ENCODE measurements around the gene TNFSF15.
A peak's percentile ranks its signal among the peaks of the same experiment; 100 is the strongest.

Gene TNFSF15

DNA sequence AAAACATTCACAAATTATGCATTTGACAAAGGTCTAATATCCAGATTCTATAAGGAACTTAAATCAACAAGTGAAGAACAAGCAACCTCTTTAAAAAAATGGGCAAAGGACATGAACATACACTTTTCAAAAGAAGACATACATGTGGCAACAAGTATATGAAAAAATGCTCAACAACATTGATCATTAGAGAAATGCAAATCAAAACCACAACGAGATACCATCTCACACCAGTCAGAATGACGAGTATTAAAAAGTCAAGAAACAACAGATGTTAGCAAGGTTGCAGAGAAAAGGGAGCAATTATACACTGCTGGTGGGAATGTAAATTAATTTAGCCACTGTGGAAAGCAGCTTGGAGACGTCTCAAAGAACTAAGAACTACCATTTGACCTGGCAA lies 38.9 kb upstream of the TNFSF15 start:
- no peak for DNase-seq (ENCODE audit: insufficient read length)
- TF ChIP-seq TAF1 (IDR thresholded peaks at IDR 0.05; ENCODE audit: borderline replicate concordance, low read depth, low read length) (no peak), POLR2AphosphoS5 (IDR thresholded peaks at IDR 0.05; ENCODE audit: low read depth, low read length) (no peak), POLR2A (IDR thresholded peaks at IDR 0.05; ENCODE audit: low read depth, low read length) (no peak)
- FAIRE-seq = peak; percentile 27

DNA sequence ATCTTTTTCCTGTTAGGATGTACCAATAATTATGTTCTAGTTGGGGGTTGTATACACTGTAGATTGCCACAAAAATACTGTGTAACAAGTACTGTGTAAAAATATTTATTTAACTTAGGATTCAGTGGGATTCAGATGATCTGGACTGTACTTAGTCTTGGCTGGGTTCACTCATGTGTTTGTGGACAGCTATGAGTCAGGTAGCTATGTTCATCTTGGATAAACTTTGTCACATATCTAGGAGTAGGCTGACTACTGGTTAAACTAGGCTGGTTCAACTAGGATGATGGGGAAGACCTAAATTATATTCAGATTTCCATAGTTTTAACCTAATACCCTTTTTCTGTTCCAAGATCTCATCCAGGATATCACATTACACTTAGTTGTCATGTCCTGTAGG lies 32.1 kb upstream of the TNFSF15 start:
- TF ChIP-seq POLR2AphosphoS5 (IDR thresholded peaks at IDR 0.05; ENCODE audit: low read depth, low read length) (no peak), POLR2A (IDR thresholded peaks at IDR 0.05; ENCODE audit: low read depth, low read length) (no peak), TAF1 (IDR thresholded peaks at IDR 0.05; ENCODE audit: borderline replicate concordance, low read depth, low read length) (no peak)
- FAIRE-seq (no peak), DNase-seq (ENCODE audit: insufficient read length) (no peak)

GRCh38 chr9:114836769-114837168 lies 30.9 kb upstream of the TNFSF15 start:
- FAIRE-seq (no peak), DNase-seq (ENCODE audit: insufficient read length) (no peak)
- no peak for TF ChIP-seq TAF1 (IDR thresholded peaks at IDR 0.05; ENCODE audit: borderline replicate concordance, low read depth, low read length)
- no peak for TF ChIP-seq POLR2A (IDR thresholded peaks at IDR 0.05; ENCODE audit: low read depth, low read length)
- TF ChIP-seq POLR2AphosphoS5 (IDR thresholded peaks at IDR 0.05; ENCODE audit: low read depth, low read length) = no peak

GRCh38 chr9:114834386-114834785 lies 28.5 kb upstream of the TNFSF15 start:
- FAIRE-seq = no peak
- TF ChIP-seq TAF1 (IDR thresholded peaks at IDR 0.05; ENCODE audit: borderline replicate concordance, low read depth, low read length) (no peak), POLR2AphosphoS5 (IDR thresholded peaks at IDR 0.05; ENCODE audit: low read depth, low read length) (no peak), POLR2A (IDR thresholded peaks at IDR 0.05; ENCODE audit: low read depth, low read length) (no peak)
- no peak for DNase-seq (ENCODE audit: insufficient read length)

- FAIRE-seq (no peak), DNase-seq (ENCODE audit: insufficient read length) (no peak)
- TF ChIP-seq POLR2A (IDR thresholded peaks at IDR 0.05; ENCODE audit: low read depth, low read length) (no peak), TAF1 (IDR thresholded peaks at IDR 0.05; ENCODE audit: borderline replicate concordance, low read depth, low read length) (no peak), POLR2AphosphoS5 (IDR thresholded peaks at IDR 0.05; ENCODE audit: low read depth, low read length) (no peak)
These were observed 24.7 kb upstream of the TNFSF15 start for GRCh38 chr9:114830546-114830945.

GRCh38 chr9:114829574-114830440 lies 24.0 kb upstream of the TNFSF15 start:
- TF ChIP-seq POLR2AphosphoS5 (IDR thresholded peaks at IDR 0.05; ENCODE audit: low read depth, low read length) (no peak), TAF1 (IDR thresholded peaks at IDR 0.05; ENCODE audit: borderline replicate concordance, low read depth, low read length) (no peak), POLR2A (IDR thresholded peaks at IDR 0.05; ENCODE audit: low read depth, low read length) (no peak)
- FAIRE-seq = no peak
- DNase-seq (ENCODE audit: insufficient read length) = no peak

DNA sequence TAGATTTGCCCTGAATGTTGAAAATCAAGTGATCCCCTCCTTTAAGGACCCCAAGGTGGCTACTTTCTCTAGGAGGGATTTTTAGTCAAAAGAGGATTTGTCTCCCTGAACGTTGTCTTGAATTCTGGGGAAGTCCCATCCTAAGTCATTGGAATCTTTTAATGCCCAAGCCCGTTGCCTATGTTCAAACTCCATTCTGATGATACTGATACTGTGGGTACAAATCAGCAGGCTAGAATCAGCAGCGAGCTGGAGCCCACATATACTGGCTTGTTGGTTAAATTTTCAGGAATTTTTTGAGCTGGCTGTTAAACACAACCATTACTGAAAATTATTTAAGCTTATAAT lies 22.4 kb upstream of the TNFSF15 start:
- no peak for FAIRE-seq
- TF ChIP-seq TAF1 (IDR thresholded peaks at IDR 0.05; ENCODE audit: borderline replicate concordance, low read depth, low read length) = no peak
- no peak for TF ChIP-seq POLR2A (IDR thresholded peaks at IDR 0.05; ENCODE audit: low read depth, low read length)
- TF ChIP-seq POLR2AphosphoS5 (IDR thresholded peaks at IDR 0.05; ENCODE audit: low read depth, low read length) = no peak
- no peak for DNase-seq (ENCODE audit: insufficient read length)

- TF ChIP-seq TAF1 (IDR thresholded peaks at IDR 0.05; ENCODE audit: borderline replicate concordance, low read depth, low read length) (no peak), POLR2AphosphoS5 (IDR thresholded peaks at IDR 0.05; ENCODE audit: low read depth, low read length) (no peak), POLR2A (IDR thresholded peaks at IDR 0.05; ENCODE audit: low read depth, low read length) (no peak)
- DNase-seq (ENCODE audit: insufficient read length) (no peak), FAIRE-seq (no peak)
These were observed 21.9 kb upstream of the TNFSF15 start for GRCh38 chr9:114827641-114828302.

- TF ChIP-seq TAF1 (IDR thresholded peaks at IDR 0.05; ENCODE audit: borderline replicate concordance, low read depth, low read length) (no peak), POLR2AphosphoS5 (IDR thresholded peaks at IDR 0.05; ENCODE audit: low read depth, low read length) (no peak), POLR2A (IDR thresholded peaks at IDR 0.05; ENCODE audit: low read depth, low read length) (no peak)
- no peak for DNase-seq (ENCODE audit: insufficient read length)
- FAIRE-seq = no peak
These were observed 20.6 kb upstream of the TNFSF15 start for GRCh38 chr9:114826431-114826830.

GRCh38 chr9:114825126-114825795 lies 19.4 kb upstream of the TNFSF15 start:
- no peak for DNase-seq (ENCODE audit: insufficient read length)
- TF ChIP-seq POLR2AphosphoS5 (IDR thresholded peaks at IDR 0.05; ENCODE audit: low read depth, low read length) = no peak
- no peak for FAIRE-seq

GRCh38 chr9:114824110-114824509 lies 18.3 kb upstream of the TNFSF15 start:
- no peak for TF ChIP-seq POLR2A (IDR thresholded peaks at IDR 0.05; ENCODE audit: low read depth, low read length)
- no peak for TF ChIP-seq TAF1 (IDR thresholded peaks at IDR 0.05; ENCODE audit: borderline replicate concordance, low read depth, low read length)
- TF ChIP-seq POLR2AphosphoS5 (IDR thresholded peaks at IDR 0.05; ENCODE audit: low read depth, low read length) = no peak
- FAIRE-seq (no peak), DNase-seq (ENCODE audit: insufficient read length) (no peak)
